Thyroid gland (tissue), 4 donors: ENCODE measurements around the gene C19orf38.

Experiments used
- CTCF ChIP-seq, 6 experiments: fragments of 200-600 bp in 3 of 6; fragments of 450-650 bp in 3 of 6; sonication (generic) in 3 of 6; IDR thresholded peaks; one replicate each; pipeline ENCODE4 v1.5.1; 2016 to 2019; ENCODE audit warnings: antibody characterized with exemption in 6 of 6, mild to moderate bottlenecking in 2 of 6, inconsistent platforms in 1 of 6, moderate library complexity in 1 of 6
- POLR2A ChIP-seq, 2 donors: fragments of 450-650 bp; IDR thresholded peaks; one replicate each; pipeline ENCODE4 v1.6.1; 2017; ENCODE audit warnings: antibody characterized with exemption in 2 of 2, mild to moderate bottlenecking in 2 of 2, moderate library complexity in 1 of 2

GRCh38 chr19:10892256-10892655, 44.0 kb downstream of the C19orf38 start:
- TF ChIP-seq POLR2A (IDR thresholded peaks at IDR 0.05) (no peak), CTCF (IDR thresholded peaks at IDR 0.05) (no peak)
